Measurements from ENCODE around the gene UQCRQ.

The UQCRQ gene

DNA sequence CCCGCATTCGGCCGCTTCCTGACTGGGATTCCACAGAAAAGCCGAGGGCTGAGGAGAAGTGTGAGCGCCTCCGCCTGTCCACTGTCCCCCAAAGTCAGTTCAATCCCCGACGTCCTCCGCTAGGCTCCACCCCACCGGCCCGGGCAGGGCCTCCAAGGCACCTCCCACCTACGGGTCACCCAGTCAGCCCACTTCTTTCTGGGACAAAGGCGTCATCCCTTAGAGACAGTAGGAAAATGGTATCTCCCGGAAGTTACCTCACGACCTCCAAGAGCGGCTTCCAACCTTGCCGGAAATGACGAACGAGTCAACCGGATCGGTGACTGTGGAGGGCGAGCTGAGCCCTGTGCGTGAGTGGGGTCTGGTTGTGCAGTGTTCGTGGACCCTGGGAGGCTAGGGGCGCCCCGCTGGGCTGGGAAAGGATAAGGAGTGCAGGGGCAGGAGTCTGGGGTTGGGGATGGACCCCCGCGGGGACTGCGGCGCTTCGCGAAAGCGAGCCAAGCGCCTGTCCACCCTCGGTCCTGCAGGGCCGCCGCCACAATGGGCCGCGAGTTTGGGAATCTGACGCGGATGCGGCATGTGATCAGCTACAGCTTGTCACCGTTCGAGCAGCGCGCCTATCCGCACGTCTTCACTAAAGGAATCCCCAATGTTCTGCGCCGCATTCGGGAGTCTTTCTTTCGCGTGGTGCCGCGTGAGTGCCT lies at the start of gene UQCRQ, which contains the start of gene GDF9:
Gene UQCRQ (plus strand): TSS at position 301 of the 704 bp plus-strand sequence. CDS start 240 bp downstream, at position 541.
Gene GDF9 (minus strand): TSS at position 128 of the 704 bp plus-strand sequence. CDS start 1,936 bp downstream, outside the sequence.
- Histone ChIP-seq H3F3A (ENCODE audit: insufficient read depth, low read length) (no peaks in the 10 kb centered on the region), H3K4me2 (ENCODE audit: low read length) (peak within 1 kb of the TSS; percentile 81), H3K4me1 (ENCODE audit: insufficient read depth, low read length, severe bottlenecking) (peaks cover 15% of the 10 kb centered on the region), H3K9me3 (ENCODE audit: low read length) (no peaks in the 10 kb centered on the region), H3K9ac (ENCODE audit: low read length) (peak within 1 kb of the TSS; percentile 91), H3K4me3 (ENCODE audit: low read depth, low read length, poor library complexity, severe bottlenecking) (peak within 1 kb of the TSS; percentile 93), H3K36me3 (ENCODE audit: insufficient read depth, low read length) (peaks cover 33% of the 10 kb centered on the region), H2AFZ (ENCODE audit: low read length) (peak within 1 kb of the TSS; percentile 42; the same call in 1 of the 2 replicates), H3K79me2 (ENCODE audit: insufficient read depth, low read length) (0 out of 2 replicates have a peak, but pooled peaks cover 5% of the 10 kb centered on the region), H4K20me1 (ENCODE audit: insufficient read depth, low read length) (no peaks in the 10 kb centered on the region), H3K27me3 (ENCODE audit: insufficient read depth, low read length) (no peaks in the 10 kb centered on the region), H3K27ac (ENCODE audit: low read depth, low read length, poor library complexity, severe bottlenecking) (peak within 1 kb of the TSS; percentile 48), H3K9me2 (ENCODE audit: low read depth, low read length) (no peaks in the 10 kb centered on the region)
- TF ChIP-seq, protein P1, sequence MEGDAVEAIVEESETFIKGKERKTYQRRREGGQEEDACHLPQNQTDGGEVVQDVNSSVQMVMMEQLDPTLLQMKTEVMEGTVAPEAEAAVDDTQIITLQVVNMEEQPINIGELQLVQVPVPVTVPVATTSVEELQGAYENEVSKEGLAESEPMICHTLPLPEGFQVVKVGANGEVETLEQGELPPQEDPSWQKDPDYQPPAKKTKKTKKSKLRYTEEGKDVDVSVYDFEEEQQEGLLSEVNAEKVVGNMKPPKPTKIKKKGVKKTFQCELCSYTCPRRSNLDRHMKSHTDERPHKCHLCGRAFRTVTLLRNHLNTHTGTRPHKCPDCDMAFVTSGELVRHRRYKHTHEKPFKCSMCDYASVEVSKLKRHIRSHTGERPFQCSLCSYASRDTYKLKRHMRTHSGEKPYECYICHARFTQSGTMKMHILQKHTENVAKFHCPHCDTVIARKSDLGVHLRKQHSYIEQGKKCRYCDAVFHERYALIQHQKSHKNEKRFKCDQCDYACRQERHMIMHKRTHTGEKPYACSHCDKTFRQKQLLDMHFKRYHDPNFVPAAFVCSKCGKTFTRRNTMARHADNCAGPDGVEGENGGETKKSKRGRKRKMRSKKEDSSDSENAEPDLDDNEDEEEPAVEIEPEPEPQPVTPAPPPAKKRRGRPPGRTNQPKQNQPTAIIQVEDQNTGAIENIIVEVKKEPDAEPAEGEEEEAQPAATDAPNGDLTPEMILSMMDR (IDR thresholded peaks at IDR 0.05; ENCODE audit: low read length) = no peak
- TF ChIP-seq EZH2 (IDR thresholded peaks at IDR 0.05; ENCODE audit: borderline replicate concordance, low read length) = no peak

- no peaks in the 10 kb centered on the region for H3K36me3 ChIP-seq (ENCODE audit: insufficient read depth, low read length)
- H3K27ac ChIP-seq (ENCODE audit: low read depth, low read length, poor library complexity, severe bottlenecking) = no peak overlapping the region
- peaks cover 4% of the 10 kb centered on the region for H3K27me3 ChIP-seq (ENCODE audit: insufficient read depth, low read length)
- H3K9ac ChIP-seq (ENCODE audit: low read length) = no peak overlapping the region
- H2AFZ ChIP-seq (ENCODE audit: low read length) = no peak overlapping the region
- peaks cover 12% of the 10 kb centered on the region for H3K4me1 ChIP-seq (ENCODE audit: insufficient read depth, low read length, severe bottlenecking)
- no peaks in the 10 kb centered on the region for H3K79me2 ChIP-seq (ENCODE audit: insufficient read depth, low read length)
- H3K4me3 ChIP-seq (ENCODE audit: low read depth, low read length, poor library complexity, severe bottlenecking) = no peak overlapping the region
- no peaks in the 10 kb centered on the region for H3F3A ChIP-seq (ENCODE audit: insufficient read depth, low read length)
- H3K9me2 ChIP-seq (ENCODE audit: low read depth, low read length) = no peaks in the 10 kb centered on the region
- no peaks in the 10 kb centered on the region for H4K20me1 ChIP-seq (ENCODE audit: insufficient read depth, low read length)
- H3K9me3 ChIP-seq (ENCODE audit: low read length) = no peaks in the 10 kb centered on the region
- TF ChIP-seq, protein P1 (IDR thresholded peaks at IDR 0.05; ENCODE audit: low read length) = no peak
- no peak for TF ChIP-seq EZH2 (IDR thresholded peaks at IDR 0.05; ENCODE audit: borderline replicate concordance, low read length)
- no peak overlapping the region for H3K4me2 ChIP-seq (ENCODE audit: low read length)
Observed at GRCh38 chr5:132817011-132817410, 49.4 kb upstream of the UQCRQ start.

GRCh38 chr5:132819468-132819867 lies 47.0 kb upstream of the UQCRQ start:
- Histone ChIP-seq H3K9me3 (ENCODE audit: low read length) (no peaks in the 10 kb centered on the region), H2AFZ (ENCODE audit: low read length) (no peak overlapping the region), H4K20me1 (ENCODE audit: insufficient read depth, low read length) (no peaks in the 10 kb centered on the region), H3K4me3 (ENCODE audit: low read depth, low read length, poor library complexity, severe bottlenecking) (peak overlapping the region; percentile 27), H3K4me1 (ENCODE audit: insufficient read depth, low read length, severe bottlenecking) (peaks cover 8% of the 10 kb centered on the region), H3K27me3 (ENCODE audit: insufficient read depth, low read length) (no peaks in the 10 kb centered on the region; the same call in 1 of the 2 replicates), H3K79me2 (ENCODE audit: insufficient read depth, low read length) (no peaks in the 10 kb centered on the region), H3K4me2 (ENCODE audit: low read length) (peak overlapping the region; percentile 20; the same call in 1 of the 2 replicates), H3K9ac (ENCODE audit: low read length) (no peak overlapping the region), H3K36me3 (ENCODE audit: insufficient read depth, low read length) (no peaks in the 10 kb centered on the region), H3K9me2 (ENCODE audit: low read depth, low read length) (no peaks in the 10 kb centered on the region), H3F3A (ENCODE audit: insufficient read depth, low read length) (no peaks in the 10 kb centered on the region), H3K27ac (ENCODE audit: low read depth, low read length, poor library complexity, severe bottlenecking) (no peak overlapping the region)
- TF ChIP-seq EZH2 (IDR thresholded peaks at IDR 0.05; ENCODE audit: borderline replicate concordance, low read length) = no peak
- TF ChIP-seq, protein P1 (IDR thresholded peaks at IDR 0.05; ENCODE audit: low read length) = no peak

All from OCI-LY1 (cell line).